K562 (cell line): Measurements from ENCODE around the gene AP2S1. TPM values are rescaled to one million over a fixed set of nuclear protein-coding genes. Genes with fewer than 3 reads are reported as not detected.

Source experiments
- AFF1 ChIP-seq, 2 experiments: fragments of 450-650 bp; IDR thresholded peaks; 2 replicates each; pipeline ENCODE4 v1.6.1; 2018; ENCODE audit warnings: mild to moderate bottlenecking in 2 of 2, low read depth in 1 of 2; ENCODE audit not compliant: partially characterized antibody in 2 of 2
- ARHGAP35 ChIP-seq: fragments of 450-650 bp; IDR thresholded peaks from 2 replicates; pipeline ENCODE4 v1.6.1; 2018; ENCODE audit not compliant: partially characterized antibody
- BACH1 ChIP-seq: fragments of 200-800 bp; sonication (Bioruptor generic); IDR thresholded peaks from 2 replicates; pipeline ENCODE4 v1.6.1; 2016; ENCODE audit warnings: missing genetic modification characterization, missing compliant biosample characterization
- CHD1 ChIP-seq: fragments of 200-600 bp; sonication (generic); IDR thresholded peaks from one replicate; pipeline ENCODE4 v1.6.1; 2012; ENCODE audit warnings: mild to moderate bottlenecking, moderate library complexity, low read length, inconsistent platforms
- ETV1 ChIP-seq: fragments of 450-650 bp; conservative IDR thresholded peaks from 2 replicates; pipeline ENCODE4 v1.6.1; 2016; ENCODE audit warnings: missing genetic modification characterization, control low read depth, low read depth, missing compliant biosample characterization
- FOXM1 ChIP-seq, 2 experiments: fragments of 450-650 bp in 1 of 2; sonication (generic) in 1 of 2; formaldehyde crosslinking in 1 of 2; IDR thresholded peaks; 2 replicates each; pipeline versions ENCODE4 v1.6.1 to v1.9.0; 2017 to 2022; ENCODE audit warnings: low read depth in 2 of 2, mild to moderate bottlenecking in 2 of 2, missing genetic modification reagents in 1 of 2, moderate library complexity in 1 of 2
- HLTF ChIP-seq: fragments of 450-650 bp; IDR thresholded peaks from 2 replicates; pipeline ENCODE4 v1.6.1; 2016
- HMG20A ChIP-seq: fragments of 450-650 bp; formaldehyde crosslinking; conservative IDR thresholded peaks from 2 replicates; pipeline ENCODE4 v1.4.0; 2020; ENCODE audit warnings: mild to moderate bottlenecking, mixed read lengths
- L3MBTL2 ChIP-seq: fragments of 450-650 bp; IDR thresholded peaks from 2 replicates; pipeline ENCODE4 v1.6.1; 2016; ENCODE audit warnings: mild to moderate bottlenecking, moderate library complexity
- LARP7 ChIP-seq: fragments of 450-650 bp; IDR thresholded peaks from 2 replicates; pipeline ENCODE4 v1.6.1; 2016
- MTA3 ChIP-seq: fragments of 450-650 bp; formaldehyde crosslinking; IDR thresholded peaks from 2 replicates; pipeline ENCODE4 v1.6.1; 2017; ENCODE audit warnings: mild to moderate bottlenecking, borderline replicate concordance
- NCOA2 ChIP-seq, 2 experiments: fragments of 450-650 bp; IDR thresholded peaks; 2 replicates each; pipeline ENCODE4 v1.6.1; 2018; ENCODE audit warnings: mild to moderate bottlenecking in 2 of 2, moderate library complexity in 1 of 2; ENCODE audit not compliant: partially characterized antibody in 2 of 2
- SMAD1 ChIP-seq: fragments of 150-350 bp; IDR thresholded peaks from 2 replicates; pipeline ENCODE4 v1.6.1; 2014; ENCODE audit warnings: low read length, low read depth; ENCODE audit not compliant: partially characterized antibody
- SNRNP70 ChIP-seq: fragments of 200-400 bp; formaldehyde crosslinking; optimal IDR thresholded peaks from 2 replicates; pipeline ENCODE3; 2017; ENCODE audit warnings: low read depth, low read length
- TARDBP ChIP-seq: fragments of 450-650 bp; IDR thresholded peaks from 2 replicates; pipeline ENCODE4 v1.6.1; 2016
- TEAD2 ChIP-seq: fragments of 450-650 bp; IDR thresholded peaks from 2 replicates; pipeline ENCODE4 v1.6.1; 2016; ENCODE audit warnings: missing genetic modification characterization, control low read depth, missing compliant biosample characterization
- TFAM ChIP-seq: fragments of 250-450 bp; sonication (Bioruptor Pico); conservative IDR thresholded peaks from 2 replicates; pipeline ENCODE4 v1.5.0; 2021; ENCODE audit warnings: mild to moderate bottlenecking, moderate library complexity
- THRA ChIP-seq: fragments of 450-650 bp; IDR thresholded peaks from 2 replicates; pipeline ENCODE4 v1.6.1; 2017; ENCODE audit warnings: mild to moderate bottlenecking, moderate library complexity
- TRIM28 ChIP-seq: fragments of 450-650 bp; IDR thresholded peaks from 2 replicates; pipeline ENCODE4 v1.6.1; 2017
- XRCC4 ChIP-seq: IDR thresholded peaks from one replicate; pipeline ENCODE4 v1.6.1; 2011; ENCODE audit not compliant: insufficient read depth, insufficient read length; ENCODE audit errors: extremely low read depth
- ZBTB1 ChIP-seq: sonication (generic); formaldehyde crosslinking; IDR thresholded peaks from 2 replicates; pipeline ENCODE4 v1.8.1; 2023; ENCODE audit warnings: missing genetic modification reagents, low read depth, mild to moderate bottlenecking, borderline replicate concordance
- ZSCAN29 ChIP-seq: fragments of 450-650 bp; IDR thresholded peaks from 2 replicates; pipeline ENCODE4 v1.6.1; 2017
- polyA plus RNA-seq, 8 experiments: library from polyadenylated mRNA; depleted of rRNA in 4 of 8; stranded (reverse) in 5 of 8; unstranded in 3 of 8; fragments of >200 nt; fragmentation: Nextera tagmentation in 2 of 8; fragmentation: Illumina TruSeq in 1 of 8; extraction: Ambion mirVana in 2 of 8; extraction: Trizol in 1 of 8; gene quantifications; 2 replicates each; pipeline versions ENCODE4 v1.2.1 to v1.2.3, GENCODE V29; 2011 to 2014; ENCODE audit warnings: inconsistent platforms in 1 of 8, missing spikeins in 1 of 8
- total RNA-seq, 7 experiments: library from RNA; depleted of rRNA in 6 of 7; stranded (reverse); fragments of >200 nt in 6 of 7; fragmentation: Illumina TruSeq in 2 of 7; extraction: Trizol in 2 of 7; gene quantifications; 2 replicates each; pipeline versions ENCODE4 v1.2.1 to v1.2.3, GENCODE V29; 2011 to 2021; ENCODE audit warnings: low replicate concordance in 1 of 7
- TF ChIP-seq, protein P1 (sequence below): conservative IDR thresholded peaks from 2 replicates; pipeline ENCODE4 v1.6.1; 2011; ENCODE audit warnings: low read depth, mild to moderate bottlenecking, low read length; ENCODE audit not compliant: control insufficient read depth

The AP2S1 gene
- total and polyA plus RNA-seq, 9 of the 15 experiments (the other 6 are each of a cell fraction or from before 2014, with no cell fraction given), result 32.4 to 294 (median 136) TPM

DNA sequence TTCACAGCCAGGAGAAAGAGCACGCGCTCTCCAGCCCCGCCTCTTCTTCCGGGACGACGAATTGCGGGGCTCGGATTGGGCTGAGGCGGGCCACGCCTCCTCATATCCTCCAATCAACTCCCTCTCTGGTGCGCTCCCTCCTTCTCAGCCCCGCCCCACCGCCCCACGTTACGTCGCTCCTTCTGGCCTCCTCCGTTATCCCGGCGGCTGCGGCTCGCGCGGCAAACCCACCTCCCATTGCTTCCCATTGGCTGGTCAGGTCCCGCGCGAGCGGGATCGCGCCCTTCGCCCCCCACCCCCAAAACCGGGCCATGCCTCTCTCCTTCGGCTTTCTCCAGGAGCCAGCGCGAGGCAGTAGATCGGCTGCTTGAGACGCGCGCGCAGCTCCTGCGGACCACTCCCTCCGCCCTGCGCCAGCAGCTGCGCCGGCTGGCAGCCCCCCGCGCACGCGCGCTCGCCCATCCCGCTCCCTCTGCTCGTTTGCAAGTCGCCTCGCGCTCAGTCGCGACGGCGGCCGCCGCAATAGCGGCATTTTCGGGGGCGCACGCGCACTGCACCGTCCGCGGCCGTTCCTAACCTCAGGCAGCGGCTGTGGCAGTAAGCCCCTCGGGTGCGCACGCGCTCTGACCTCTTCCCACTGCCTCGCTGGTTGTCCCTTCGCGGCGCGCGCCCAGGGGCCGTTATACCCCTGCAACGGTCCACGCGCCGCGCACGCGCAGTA lies 9.6 kb upstream of the AP2S1 start (continued):
- TF ChIP-seq HMG20A (no peak), FOXM1 (IDR thresholded peaks at IDR 0.05; ENCODE audit: low read depth) (no peak), FOXM1 (CRISPR knock-in tag; IDR thresholded peaks at IDR 0.05; ENCODE audit: low read depth) (peak; percentile 87; the same call in 1 of the 2 replicates), SNRNP70 (no peak), ZBTB1 (peak; percentile 60; the same call in 1 of the 2 replicates), AFF1 (IDR thresholded peaks at IDR 0.05; ENCODE audit: low read depth in 1 of 2, partially characterized antibody in 2 of 2) (no peak), HLTF (no peak), LARP7 (no peak), ARHGAP35 (no peak), MTA3 (peak; percentile 44; the same call in 1 of the 2 replicates), XRCC4 (no peak), ZSCAN29 (no peak), TARDBP (no peak), CHD1 (peak; percentile 94), ETV1 (tag) (no peak), TEAD2 (tag) (no peak), TFAM (no peak), NCOA2 (IDR thresholded peaks at IDR 0.05; ENCODE audit: partially characterized antibody in 2 of 2) (no peak), TRIM28 (no peak), BACH1 (tag) (no peak), SMAD1 (no peak), THRA (no peak), L3MBTL2 (peak; percentile 100)
- TF ChIP-seq, protein P1, sequence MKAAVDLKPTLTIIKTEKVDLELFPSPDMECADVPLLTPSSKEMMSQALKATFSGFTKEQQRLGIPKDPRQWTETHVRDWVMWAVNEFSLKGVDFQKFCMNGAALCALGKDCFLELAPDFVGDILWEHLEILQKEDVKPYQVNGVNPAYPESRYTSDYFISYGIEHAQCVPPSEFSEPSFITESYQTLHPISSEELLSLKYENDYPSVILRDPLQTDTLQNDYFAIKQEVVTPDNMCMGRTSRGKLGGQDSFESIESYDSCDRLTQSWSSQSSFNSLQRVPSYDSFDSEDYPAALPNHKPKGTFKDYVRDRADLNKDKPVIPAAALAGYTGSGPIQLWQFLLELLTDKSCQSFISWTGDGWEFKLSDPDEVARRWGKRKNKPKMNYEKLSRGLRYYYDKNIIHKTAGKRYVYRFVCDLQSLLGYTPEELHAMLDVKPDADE, result no peak
